SU-DHL-6 (cell line): Measurements from ENCODE around the gene BRCA1.

Experiments
- CTCF ChIP-seq: fragments of 200-600 bp; sonication (generic); IDR thresholded peaks from one replicate; pipeline ENCODE4 v1.5.1; 2017; ENCODE audit warnings: antibody characterized with exemption, mild to moderate bottlenecking, low read length, moderate library complexity; ENCODE audit not compliant: insufficient read depth, poor library complexity, severe bottlenecking
- EZH2phosphoT487 ChIP-seq: fragments of 200-600 bp; sonication (generic), shearing (Covaris generic); conservative IDR thresholded peaks from 2 replicates; pipeline ENCODE4 v1.6.1; 2018; ENCODE audit warnings: mild to moderate bottlenecking, antibody characterized with exemption, low read length, moderate library complexity, mixed read lengths

- TF ChIP-seq CTCF (no peak), EZH2phosphoT487 (no peak)
These were observed 18.6 kb downstream of the BRCA1 start for GRCh38 chr17:43106552-43106951.
